Measurements from ENCODE around the gene SIL1. TPM values are rescaled to one million over a fixed set of nuclear protein-coding genes. Genes with fewer than 3 reads are reported as not detected.
A peak's percentile ranks its signal among the peaks of the same experiment; 100 is the strongest.

The SIL1 gene
- total and polyA plus RNA-seq, 2 donors from 2014 or later = 48.6 to 91.7 TPM

GRCh38 chr5:139050432-139050831, 147.7 kb downstream of the SIL1 start:
- intact Hi-C loops (cut with DNase I) = no loop called here
- no peaks in the 10 kb centered on the region for H3K27me3 ChIP-seq (ENCODE audit: control insufficient read depth, insufficient read depth, low read length)
- H3K9ac ChIP-seq (ENCODE audit: low read length in 3 of 3) = no peak overlapping the region
- TF ChIP-seq CTCF (IDR thresholded peaks at IDR 0.05; ENCODE audit: borderline replicate concordance, extremely low read depth, insufficient read depth) = no peak
- no peaks in the 10 kb centered on the region for H3K36me3 ChIP-seq (ENCODE audit: control insufficient read depth in 2 of 3, insufficient read depth in 3 of 3, low read length in 3 of 3)
- H3K4me1 ChIP-seq (ENCODE audit: control insufficient read depth in 2 of 3, insufficient read depth in 2 of 3, low read depth in 1 of 3, low read length in 3 of 3) = no peaks in the 10 kb centered on the region
- DNase-seq (no peak), FAIRE-seq (no peak)
- no peak overlapping the region for H3K4me3 ChIP-seq (ENCODE audit: low read length in 3 of 3)
- no peaks in the 10 kb centered on the region for H3K9me3 ChIP-seq (ENCODE audit: control insufficient read depth in 2 of 3, insufficient read depth in 1 of 3, low read length in 3 of 3)
- H3K27ac ChIP-seq (ENCODE audit: low read depth in 2 of 2, low read length in 2 of 2) = no peak overlapping the region

GRCh38 chr5:139049780-139050179, 148.4 kb downstream of the SIL1 start:
- no peaks in the 10 kb centered on the region for H3K9me3 ChIP-seq (ENCODE audit: control insufficient read depth in 2 of 3, insufficient read depth in 1 of 3, low read length in 3 of 3)
- H3K4me3 ChIP-seq (ENCODE audit: low read length in 3 of 3) = no peak overlapping the region
- intact Hi-C loops (cut with DNase I) = no loop called here
- H3K9ac ChIP-seq (ENCODE audit: low read length in 3 of 3) = no peak overlapping the region
- no peaks in the 10 kb centered on the region for H3K4me1 ChIP-seq (ENCODE audit: control insufficient read depth in 2 of 3, insufficient read depth in 2 of 3, low read depth in 1 of 3, low read length in 3 of 3)
- no peaks in the 10 kb centered on the region for H3K27me3 ChIP-seq (ENCODE audit: control insufficient read depth, insufficient read depth, low read length)
- H3K27ac ChIP-seq (ENCODE audit: low read depth in 2 of 2, low read length in 2 of 2) = no peak overlapping the region
- DNase-seq = peak in 1 of 5 donors; percentile 52
- TF ChIP-seq CTCF (IDR thresholded peaks at IDR 0.05; ENCODE audit: borderline replicate concordance, extremely low read depth, insufficient read depth) = no peak
- H3K36me3 ChIP-seq (ENCODE audit: control insufficient read depth in 2 of 3, insufficient read depth in 3 of 3, low read length in 3 of 3) = no peaks in the 10 kb centered on the region
- no peak for FAIRE-seq

GRCh38 chr5:139046551-139046950, 151.6 kb downstream of the SIL1 start:
- no peak for FAIRE-seq
- DNase-seq = no peak
- Histone ChIP-seq H3K27me3 (ENCODE audit: control insufficient read depth, insufficient read depth, low read length) (no peaks in the 10 kb centered on the region), H3K27ac (ENCODE audit: low read depth in 2 of 2, low read length in 2 of 2) (no peak overlapping the region), H3K9me3 (ENCODE audit: control insufficient read depth in 2 of 3, insufficient read depth in 1 of 3, low read length in 3 of 3) (no peaks in the 10 kb centered on the region), H3K4me3 (ENCODE audit: low read length in 3 of 3) (no peak overlapping the region), H3K9ac (ENCODE audit: low read length in 3 of 3) (no peak overlapping the region), H3K4me1 (ENCODE audit: control insufficient read depth in 2 of 3, insufficient read depth in 2 of 3, low read depth in 1 of 3, low read length in 3 of 3) (no peaks in the 10 kb centered on the region), H3K36me3 (ENCODE audit: control insufficient read depth in 2 of 3, insufficient read depth in 3 of 3, low read length in 3 of 3) (no peaks in the 10 kb centered on the region)
- no peak for TF ChIP-seq CTCF (IDR thresholded peaks at IDR 0.05; ENCODE audit: borderline replicate concordance, extremely low read depth, insufficient read depth)
- intact Hi-C loops (cut with DNase I) = no loop called here
